Measurements from ENCODE around the gene PSTPIP1.
A peak's percentile ranks its signal among the peaks of the same experiment; 100 is the strongest.

Gene PSTPIP1

DNA sequence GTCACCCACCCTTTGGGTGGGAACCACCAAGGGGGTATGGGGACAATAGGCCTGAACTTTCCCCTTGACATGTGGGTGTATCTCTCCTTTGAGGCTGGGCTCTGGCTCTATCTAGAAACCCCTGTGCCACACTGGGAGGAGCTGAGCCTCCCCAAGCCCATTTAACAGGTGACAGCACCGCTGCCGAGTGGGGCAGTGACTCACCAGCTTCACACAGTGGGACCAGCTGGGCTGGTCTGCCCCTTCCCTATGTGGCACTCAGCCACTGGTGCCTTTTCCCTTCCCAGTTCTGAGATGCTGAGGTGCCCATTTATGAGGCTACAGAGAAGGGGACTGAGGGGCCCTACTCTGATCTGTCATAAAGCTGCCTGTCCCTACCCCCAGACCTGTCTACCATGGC, 5.1 kb downstream of the PSTPIP1 start:
- no peak for DNase-seq

DNA sequence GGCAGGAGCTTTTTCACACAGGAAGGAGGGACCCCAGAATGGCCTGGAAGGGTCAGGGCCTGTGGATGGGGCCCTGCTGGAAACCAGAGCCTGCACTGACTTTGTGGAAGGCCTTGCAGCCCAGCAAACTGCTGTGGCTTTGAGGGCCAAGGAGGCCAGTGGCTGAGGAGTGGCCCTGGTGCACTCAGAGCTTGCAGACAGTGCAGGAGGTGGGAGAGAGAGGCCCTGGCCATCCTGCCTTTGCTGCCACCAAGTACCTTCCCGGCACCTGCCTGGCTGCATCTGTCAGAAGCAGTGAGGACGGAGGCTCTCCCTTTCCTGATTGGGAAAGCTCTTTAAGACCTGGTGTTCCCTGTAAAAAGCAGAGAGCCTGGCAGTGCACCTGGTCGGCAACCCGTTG, 6.4 kb downstream of the PSTPIP1 start:
- DNase-seq = no peak

DNA sequence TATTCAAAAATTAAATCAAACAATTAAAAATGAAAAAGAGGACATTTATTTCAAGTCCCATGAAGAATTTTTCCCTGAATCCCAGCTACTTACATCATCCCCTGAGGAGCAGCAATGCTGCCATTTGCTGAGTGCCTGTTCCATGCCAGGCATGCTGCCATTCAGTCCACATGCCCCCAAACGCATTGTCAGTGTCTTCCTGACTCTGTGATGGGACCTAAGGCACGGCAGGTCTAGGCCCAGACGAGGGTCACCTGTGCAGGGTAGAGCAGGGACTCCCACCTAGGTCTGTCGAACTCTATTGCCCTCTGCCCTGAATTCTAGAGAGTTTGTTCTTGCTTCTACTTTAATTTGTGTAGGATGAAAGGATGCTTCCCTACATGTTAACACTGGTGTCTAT, 7.0 kb downstream of the PSTPIP1 start:
- no peak for DNase-seq

DNA sequence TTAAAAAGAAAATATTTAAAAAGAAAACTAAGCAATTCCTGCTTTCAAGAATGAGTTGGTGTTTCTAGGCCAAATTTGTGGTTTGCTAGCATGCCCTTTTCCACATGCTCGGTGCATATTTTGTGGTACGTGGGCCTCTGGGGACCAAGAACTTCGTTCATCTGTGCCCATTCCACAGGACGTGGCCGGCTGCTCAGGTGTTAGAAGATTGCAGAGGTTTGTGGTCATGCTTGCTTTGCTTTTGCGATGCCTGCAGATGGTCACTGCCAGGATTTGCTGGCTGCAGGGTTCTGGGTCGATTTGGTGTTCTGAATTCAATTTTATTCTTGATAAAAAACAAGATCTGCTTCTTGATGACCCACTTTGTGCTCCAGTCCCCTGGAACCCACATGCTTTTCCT, 7.5 kb downstream of the PSTPIP1 start:
- no peak for DNase-seq

DNA sequence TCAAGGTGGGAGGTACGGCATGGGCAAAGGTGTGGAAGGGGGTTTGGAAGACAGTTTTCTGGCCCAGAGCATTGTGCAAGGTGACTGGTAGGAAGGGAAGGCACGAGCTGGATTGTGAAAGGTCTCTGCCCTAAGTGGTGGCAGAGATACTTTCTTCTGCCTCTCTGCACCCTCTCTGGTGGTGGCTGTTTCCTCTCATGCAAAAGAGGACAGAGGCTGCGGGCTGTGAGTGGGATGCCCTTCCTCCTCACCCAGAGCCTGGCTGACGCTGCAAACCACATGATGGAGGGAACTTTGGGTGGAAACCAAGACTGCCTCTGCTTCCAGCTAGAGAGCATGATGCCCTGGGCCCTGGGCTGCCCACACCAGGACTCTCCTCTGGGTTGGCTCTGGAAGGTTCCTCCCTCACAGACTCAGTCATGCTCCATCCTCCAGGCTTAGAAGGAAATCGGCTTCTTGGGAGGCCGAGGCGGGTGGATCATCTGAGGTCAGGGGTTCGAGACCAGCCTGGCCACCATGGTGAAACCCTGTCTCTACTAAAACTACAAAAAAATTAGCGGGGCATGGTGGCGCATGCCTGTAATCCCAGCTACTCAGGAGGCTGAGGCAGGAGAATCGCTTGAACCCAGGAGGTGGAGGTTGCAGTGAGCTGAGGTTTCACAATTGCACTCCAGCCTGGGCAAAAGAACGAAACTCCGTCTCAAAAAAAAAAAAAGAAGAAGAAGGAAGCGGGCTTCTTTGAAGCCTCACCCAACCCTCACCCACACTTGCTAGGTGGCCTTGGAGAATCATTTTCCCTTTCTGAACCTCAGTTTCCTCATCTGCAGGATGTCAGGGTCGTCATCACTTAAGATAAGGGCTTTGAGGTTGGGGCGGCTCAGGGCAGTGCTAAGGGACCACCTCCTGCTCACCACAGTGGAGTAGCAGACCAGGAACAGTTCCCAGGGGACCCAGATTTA, 8.3 kb downstream of the PSTPIP1 start:
- DNase-seq = peak; percentile 82 to 87

DNA sequence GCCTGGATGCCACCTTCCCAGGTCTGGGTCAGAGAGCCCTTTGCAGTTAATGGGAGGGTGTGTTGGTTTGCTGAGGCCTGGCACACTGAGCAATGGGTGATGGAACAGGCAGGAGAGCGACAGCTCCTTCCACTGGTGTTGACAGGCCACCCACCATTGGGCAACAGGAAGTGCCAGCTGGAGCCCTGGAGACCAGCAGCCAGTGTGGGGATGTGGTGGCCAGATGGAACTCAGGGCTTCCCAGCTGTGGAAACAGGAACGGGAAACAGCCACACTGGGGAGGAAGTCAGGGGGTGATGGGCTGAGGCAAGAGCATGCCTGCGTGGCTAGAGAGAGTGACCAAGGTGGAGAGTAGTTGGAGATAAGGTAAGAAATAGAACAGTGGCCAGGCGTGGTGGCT, 9.3 kb downstream of the PSTPIP1 start:
- no peak for DNase-seq

DNA sequence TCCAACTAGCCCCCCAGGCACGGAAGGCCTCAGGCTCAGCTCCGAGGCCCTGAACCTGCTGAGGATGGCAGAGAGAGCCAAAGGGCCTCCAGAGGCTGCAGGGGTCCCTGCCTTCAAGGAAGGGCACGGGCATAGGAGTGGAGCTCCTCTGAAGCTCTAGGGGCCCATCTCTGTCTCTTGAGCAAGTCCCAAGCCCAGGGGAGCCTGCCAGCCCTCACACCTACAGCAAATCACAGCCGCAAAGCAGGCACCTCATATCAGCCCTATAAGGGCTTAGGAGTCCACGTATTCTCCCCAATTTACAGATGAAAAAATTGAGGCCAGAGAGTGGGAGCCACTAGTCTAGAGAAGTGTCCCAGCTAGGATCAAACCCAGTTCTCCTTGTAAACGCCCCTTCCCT, 14.2 kb downstream of the PSTPIP1 start:
- no peak for DNase-seq

DNA sequence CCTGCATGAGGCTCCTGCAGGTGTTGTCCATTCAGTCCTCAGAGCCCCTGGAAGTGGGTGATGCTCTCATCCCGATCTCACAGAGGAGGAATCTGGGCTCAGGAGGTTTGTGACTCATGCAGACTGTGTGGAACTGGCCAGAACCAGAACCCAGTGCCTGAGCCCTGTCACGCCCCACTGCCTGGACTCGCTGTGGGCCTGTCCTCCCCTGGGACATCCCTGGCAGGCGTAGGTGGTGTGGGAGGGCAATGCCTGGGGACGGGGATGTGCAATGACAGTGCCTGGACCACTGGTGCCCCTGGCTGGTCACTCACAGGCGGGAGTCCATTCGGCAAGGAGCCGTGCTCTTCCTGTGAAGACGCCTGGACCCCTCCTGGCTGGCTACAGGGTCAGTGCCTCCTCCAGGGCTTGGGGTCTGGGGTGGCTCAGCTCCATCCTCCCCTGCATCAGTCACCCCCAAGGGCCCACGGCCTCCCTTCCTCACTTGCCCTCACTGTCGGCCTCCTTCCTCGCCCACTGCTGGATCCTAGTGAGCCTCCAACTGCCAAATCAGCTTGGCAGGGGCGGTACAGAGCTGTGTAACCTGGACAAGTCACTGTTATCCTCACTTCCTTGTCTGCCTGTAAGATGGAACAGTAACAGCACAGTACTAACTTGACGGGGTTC, 14.9 kb downstream of the PSTPIP1 start:
- no peak for DNase-seq

DNA sequence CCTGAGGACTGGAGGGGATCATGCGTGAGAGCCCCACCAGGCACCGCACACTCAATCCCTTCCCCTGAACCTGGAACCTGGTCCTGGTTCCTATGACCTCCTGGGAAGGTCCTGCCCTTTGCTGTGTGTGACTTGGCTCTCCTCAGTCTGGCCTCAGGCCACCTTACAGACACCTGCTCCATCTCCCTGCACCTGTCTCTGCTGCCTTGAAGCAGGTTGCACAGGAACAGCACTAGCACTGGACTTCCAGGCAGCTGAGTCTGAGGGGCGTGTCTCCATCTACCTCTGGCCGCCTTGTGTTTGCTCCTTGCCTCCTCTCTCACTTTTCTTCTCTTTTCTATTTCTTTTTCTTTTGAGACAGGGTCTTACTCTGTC, 15.4 kb downstream of the PSTPIP1 start:
- no peak for DNase-seq

DNA sequence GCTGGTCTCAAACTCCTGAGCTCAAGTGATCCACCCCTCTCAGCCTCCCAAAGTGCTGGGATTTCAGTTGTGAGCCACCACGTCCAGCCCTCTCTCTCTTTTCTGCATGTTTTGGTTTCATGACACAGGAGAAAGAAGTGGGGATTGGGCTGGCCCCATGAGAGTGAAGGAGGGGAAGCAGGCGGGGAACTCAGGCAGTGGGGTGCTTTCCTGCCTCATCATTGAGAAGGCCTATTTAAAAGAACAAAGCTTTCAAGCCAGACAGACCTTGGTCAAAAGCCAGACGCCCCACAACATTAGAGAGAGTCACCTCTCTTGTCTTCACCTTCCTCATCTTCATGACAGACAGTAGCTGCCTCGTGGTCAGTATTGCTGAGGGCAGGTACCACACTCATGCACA, 15.9 kb downstream of the PSTPIP1 start:
- no peak for DNase-seq

DNA sequence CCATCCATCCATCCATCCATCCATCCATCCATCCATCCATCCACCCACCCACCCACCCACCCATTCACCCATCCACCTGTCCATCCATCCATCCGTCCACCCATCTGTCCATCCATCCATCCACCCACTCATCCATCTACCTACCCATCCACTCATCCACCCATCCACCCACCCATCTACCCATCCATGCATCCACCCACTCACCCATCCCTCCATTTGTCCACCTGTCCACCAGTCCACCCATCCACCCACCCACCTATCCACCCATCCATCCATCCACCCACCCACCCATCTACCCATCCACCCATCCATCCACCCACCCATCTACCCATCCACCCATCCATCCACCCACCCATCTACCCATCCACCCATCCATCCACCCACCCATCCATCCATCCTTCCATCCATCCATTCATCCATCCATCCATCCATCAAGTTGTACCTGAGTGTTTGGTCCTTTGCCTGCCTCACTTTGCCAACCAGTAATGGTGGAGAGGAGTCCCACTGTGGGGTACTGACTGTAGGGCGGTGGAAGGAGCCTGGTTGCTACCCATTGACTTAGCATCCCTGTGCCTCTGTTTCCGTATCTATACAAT, 17.3 kb downstream of the PSTPIP1 start:
- DNase-seq = no peak

DNA sequence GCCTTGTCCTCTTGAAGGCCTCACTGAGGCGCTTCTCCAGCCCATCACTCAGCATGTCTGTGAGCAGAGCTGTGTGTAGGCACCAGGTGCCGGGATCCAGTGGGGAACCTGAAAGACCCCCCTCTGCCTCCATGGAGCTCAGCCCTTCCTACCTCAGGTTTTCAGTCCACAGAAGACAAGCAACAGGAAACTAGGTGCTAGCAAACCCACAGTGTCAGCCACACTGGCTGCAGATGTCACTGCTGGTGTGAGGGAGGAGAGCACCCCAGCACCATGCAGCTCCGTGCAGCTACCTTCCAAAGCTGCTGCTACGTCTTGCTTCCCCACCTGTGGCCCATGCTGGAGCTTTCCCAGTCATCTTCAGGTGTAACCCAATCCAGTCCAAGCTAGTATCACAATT, 17.9 kb downstream of the PSTPIP1 start:
- peak in 1 of 2 experiments; percentile 34 for DNase-seq

DNA sequence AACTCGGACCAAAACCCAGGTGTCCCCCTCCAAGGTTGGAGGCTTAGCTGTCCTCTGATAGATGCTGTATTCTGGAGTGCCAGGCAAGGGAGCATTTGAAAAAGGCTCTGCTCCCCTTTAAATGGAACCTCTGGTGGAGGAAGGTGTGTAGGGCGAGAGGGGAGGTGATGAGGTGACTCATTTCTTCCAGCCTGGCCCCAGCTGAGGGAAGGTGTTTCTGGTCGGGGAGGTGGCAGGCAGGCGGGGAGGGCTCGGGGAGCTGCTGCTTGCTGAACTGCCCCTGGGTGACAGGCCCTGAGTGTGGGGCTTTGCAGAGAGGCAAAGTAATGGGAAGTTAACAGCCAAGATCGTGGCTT, 18.8 kb downstream of the PSTPIP1 start:
- DNase-seq = peak; percentile 84 to 89

DNA sequence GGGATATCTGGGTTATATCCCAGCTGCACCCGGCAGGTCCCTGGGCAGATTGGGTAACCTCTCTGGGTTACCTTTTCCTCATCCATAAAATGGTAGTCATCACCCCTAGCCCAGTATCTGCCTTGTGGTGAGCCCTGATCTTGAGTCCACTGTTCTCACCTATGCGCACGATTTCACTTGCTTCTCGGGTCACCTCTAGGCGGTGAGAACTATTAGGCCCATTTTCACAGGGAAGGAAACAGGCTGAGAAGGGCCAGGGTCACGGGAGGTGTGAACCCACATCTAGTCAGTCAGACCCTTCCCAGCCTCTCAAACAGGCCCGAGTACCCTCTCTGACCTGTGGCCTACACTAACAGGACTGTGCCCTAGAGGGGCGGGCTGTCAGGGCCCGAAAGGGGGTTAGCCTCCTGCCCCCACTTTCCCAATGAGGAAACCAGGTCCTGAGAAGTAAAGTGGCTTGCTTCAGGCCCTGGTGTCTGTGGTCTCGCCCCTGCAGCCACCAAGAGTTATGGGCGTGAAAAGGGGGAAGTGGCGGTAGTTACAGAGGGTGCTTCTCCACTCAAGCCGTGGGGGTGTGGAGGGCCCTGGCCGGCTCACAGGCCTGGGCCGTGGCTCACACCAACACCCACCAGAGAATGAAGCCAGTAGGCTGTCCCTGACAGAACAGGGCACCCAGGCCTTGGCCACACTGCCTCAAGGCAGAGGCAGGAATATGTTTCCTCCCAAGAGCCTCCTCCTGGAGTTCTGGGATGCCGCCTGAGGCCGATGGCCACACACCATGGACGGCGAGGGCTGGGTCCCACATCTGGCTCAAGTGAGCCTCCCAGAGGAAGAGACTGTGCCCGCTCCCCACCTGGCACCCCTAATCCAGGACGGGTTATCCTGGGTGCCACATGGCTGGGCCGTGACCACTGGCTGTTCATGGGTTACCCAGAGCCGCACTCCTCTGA, 19.5 kb downstream of the PSTPIP1 start:
- peak in 1 of 2 experiments; percentile 27 for DNase-seq

DNA sequence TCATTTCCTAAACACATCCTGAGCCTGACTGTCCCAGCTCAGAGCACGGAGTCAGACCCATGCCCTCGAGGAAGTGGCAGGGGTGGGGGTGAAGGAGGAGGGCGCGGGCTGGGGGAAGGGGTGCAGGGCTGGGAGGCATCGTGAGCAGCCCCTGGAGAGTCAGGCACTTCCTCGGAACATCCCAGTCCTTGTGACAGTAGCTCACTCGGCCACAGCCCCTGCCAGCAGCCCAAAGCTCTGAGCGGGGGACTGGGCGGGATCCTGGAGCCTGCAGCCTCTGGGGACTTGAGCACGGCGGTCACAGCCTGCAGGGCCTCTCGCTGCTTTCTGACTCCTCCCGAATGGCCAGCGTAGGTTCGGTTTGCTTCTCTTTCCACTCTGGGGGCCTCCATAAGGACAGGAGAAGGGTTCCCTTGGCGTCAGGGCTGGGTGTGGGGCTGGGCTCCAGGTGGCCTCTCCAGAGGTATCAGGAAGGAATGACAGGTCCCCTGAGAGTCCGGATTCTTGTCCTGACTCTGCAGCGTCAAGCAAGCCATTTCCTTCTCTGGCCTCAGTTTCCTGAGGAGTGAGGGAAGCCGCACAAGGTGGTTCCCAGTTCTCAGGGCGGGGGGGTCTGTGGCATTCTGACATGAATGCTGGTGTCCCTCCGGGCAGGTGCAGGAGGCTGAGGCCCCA, 20.9 kb downstream of the PSTPIP1 start:
- no peak for DNase-seq

DNA sequence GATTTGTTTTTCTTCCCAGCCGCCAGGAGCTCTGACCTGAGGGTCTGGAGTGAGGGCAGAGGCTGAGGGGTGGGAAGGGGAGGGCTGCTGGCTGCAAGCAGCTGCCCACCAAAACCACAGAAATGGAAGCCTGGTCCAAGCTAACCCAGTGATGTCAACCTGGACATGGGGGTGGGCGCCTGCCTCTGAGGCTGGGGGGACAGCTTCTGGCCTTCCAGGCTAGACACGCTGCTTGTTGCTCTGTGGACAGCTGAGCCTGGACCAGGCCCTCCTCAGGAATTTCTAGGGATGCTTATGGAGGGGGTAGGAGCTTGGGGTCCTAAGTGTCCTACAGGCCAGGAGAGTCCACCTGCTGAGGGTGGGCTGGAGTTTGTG, 21.4 kb downstream of the PSTPIP1 start:
- DNase-seq = no peak

DNA sequence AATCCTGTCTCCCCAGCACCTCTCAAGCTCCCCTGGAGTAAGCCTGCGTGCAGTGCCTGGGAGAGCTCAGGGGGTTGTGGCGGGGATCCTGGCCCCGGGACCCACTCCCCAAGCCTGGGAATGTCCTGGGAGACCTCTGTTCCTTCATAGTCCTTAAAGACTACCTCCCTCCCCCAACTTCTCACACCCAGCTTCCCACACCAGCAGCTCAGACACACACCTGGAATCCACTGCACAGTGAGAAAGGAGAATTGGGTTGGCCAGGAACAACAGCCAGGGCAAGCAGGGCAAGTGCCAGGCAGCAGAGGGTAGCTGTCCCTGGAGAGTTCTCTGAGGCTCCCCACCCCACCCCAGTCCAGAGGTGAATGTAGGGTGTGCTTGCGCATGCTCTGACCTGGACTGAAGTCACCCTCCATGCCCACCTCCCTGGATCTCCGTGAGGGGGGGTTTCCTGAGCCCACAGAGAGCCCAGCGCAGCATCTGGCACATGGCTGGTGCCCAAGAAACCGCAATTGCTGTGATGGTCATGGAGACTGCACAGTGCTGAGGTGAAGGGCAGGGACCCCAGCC, 22.2 kb downstream of the PSTPIP1 start:
- DNase-seq = no peak

DNA sequence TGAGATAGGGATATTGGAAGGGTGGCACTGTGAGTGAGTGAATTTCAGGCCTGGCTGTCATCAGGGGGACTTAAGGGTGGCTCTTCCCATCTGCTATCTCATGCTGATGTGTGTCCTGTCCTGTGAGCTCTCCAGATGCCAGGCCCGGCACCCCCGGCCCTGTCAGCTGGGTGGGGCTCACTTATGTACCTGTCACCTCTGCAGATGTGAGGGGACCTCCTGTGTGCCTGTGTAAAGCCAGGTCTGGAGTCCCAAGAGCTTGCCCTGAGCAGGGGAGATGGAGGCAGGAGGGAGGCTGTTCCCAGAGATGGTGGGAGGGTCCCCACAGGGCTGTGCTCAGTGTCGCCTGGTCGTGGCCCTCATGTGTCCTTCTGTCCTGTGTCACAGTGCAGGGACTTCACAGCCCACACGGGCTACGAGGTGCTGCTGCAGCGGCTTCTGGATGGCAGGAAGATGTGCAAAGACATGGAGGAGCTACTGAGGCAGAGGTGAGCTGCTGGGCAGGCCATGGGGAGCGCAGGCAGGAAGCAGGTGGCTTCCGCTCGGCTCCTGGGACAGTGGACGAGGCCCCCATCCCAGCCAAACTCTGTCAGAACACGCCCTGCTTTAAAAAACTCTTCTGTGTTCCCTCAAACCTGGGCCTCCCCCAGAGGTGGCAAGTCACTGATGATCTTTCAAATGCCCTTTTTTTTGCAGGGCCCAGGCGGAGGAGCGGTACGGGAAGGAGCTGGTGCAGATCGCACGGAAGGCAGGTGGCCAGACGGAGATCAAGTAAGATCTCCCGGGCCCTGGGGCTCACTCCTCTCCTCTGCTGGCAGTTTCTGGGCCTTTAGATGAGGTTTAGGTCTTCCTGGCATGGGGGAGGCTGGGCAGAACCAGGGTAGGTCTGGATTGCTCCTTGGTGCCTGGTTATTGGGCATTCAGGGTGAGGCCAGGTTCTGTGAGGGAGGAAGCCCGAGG, 23.1 kb downstream of the PSTPIP1 start:
- no peak for DNase-seq

DNA sequence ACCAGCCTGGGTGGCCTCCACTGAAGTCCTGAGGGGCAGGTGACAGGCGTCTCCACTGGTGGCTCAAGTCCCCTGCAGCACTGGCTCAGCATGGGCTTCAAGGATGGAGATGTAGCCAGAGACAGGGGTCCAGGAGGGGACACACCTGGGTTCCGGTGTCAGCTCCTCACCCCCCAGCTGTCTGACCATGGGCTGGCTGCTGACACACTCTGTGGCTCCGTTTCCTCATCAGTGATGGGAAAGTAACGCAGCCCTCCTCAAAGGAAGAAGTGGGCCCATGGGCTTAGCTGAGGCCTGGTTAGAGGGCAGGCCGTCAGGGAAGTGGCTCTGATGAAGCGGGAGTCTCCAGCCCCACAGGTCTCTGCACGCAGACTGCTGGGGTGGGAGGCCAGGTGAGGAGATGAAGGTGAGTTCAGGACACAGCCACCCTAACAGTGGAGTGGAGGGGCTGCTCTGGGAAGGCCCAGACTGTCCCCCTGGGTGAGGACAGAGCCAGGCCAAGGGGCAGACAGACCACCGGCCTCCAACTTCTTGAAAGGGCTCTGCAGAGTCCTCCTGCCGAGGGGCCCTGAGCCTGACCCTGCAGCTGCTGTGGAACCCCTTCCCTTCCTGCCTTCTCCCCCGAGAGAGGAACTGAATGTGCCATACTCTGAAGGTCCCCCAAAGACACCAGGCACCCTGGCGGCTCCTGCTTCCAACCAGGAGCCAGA, 24.0 kb downstream of the PSTPIP1 start:
- no peak for DNase-seq

Measured in activated CD4-positive, alpha-beta T cell treated with anti-CD3 and anti-CD28 coated beads, Interleukin-2, amount 50 U/mL, for 48 hours (primary cell).